ENCODE data around the gene PKIG.

PKIG gene

DNA sequence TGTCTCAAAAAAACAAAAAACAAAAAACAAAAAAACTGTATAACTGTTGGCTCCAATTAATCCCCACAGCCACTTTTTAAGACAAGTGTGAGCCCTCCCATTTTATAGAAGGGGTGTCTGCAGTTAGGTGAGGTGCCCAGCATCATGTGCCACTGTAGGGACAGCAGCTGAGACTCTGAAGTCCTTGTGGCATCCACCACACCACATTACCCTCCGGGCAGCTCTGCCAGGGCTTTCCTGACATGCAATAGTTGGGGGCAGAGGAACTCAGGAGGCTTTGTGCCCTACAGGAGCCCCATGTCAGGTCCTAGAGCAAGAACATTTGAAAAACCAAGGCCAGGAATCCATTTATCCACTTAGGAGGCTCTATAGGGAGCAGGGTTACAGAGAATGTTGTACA lies 17.3 kb downstream of the PKIG start:
- FAIRE-seq = no peak
- TF ChIP-seq PAX5 (IDR thresholded peaks at IDR 0.05; ENCODE audit: insufficient read depth, low read length, severe bottlenecking) (no peak), TAF1 (IDR thresholded peaks at IDR 0.05; ENCODE audit: low read depth, low read length) (no peak), POLR2AphosphoS5 (IDR thresholded peaks at IDR 0.05; ENCODE audit: low read depth, low read length) (no peak), POU2F2 (IDR thresholded peaks at IDR 0.05; ENCODE audit: low read depth, low read length) (no peak), SPI1 (IDR thresholded peaks at IDR 0.05; ENCODE audit: low read depth, low read length) (no peak), POLR2A (IDR thresholded peaks at IDR 0.05; ENCODE audit: low read depth, low read length) (no peak)
- DNase-seq (ENCODE audit: insufficient read length, low spot score) = no peak

DNA sequence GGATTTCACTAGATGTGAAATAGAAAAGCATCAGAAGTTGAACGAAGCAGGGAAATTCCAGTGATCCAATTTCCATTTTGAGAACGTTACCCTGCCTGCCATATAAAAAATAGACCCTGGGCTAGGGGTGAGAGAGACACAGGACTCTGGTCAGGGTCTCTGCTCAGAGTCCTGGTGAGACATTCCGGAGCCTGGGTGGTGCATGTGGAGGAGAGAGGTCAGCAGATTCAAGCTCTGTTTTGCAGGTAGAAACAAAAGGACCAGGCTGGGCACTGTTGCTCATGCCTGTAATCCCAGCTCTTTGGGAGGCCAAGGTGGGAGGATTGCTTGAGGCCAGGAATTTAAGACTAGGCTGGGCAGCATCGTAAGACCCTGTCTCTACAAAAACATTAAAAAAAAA lies 17.9 kb downstream of the PKIG start:
- FAIRE-seq (no peak), DNase-seq (ENCODE audit: insufficient read length, low spot score) (no peak)
- TF ChIP-seq POLR2AphosphoS5 (IDR thresholded peaks at IDR 0.05; ENCODE audit: low read depth, low read length) = no peak
- no peak for TF ChIP-seq TAF1 (IDR thresholded peaks at IDR 0.05; ENCODE audit: low read depth, low read length)
- no peak for TF ChIP-seq POLR2A (IDR thresholded peaks at IDR 0.05; ENCODE audit: low read depth, low read length)
- no peak for TF ChIP-seq POU2F2 (IDR thresholded peaks at IDR 0.05; ENCODE audit: low read depth, low read length)

DNA sequence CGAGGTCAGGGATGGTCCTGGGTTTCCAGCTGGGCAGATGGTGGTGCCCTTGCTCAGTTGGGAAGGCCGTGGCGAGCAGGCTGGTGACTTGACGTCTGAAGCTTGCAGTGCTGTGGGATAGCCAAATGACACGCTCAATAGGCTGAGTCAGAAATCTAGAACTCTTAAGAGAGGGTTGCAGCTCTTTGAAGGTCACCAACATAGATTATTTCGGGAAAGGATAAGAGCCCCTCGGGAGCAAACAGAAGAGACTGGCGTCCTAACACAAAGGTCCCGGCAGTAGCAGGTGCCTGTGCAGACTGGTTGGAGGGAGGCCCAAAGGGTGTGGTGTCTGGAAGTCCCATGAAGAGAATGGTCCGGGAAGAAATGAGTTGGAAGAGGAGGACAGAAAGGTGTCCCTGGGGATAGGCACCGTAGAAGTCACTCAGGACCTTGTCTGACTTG lies 18.4 kb downstream of the PKIG start:
- FAIRE-seq = no peak
- no peak for TF ChIP-seq TAF1 (IDR thresholded peaks at IDR 0.05; ENCODE audit: low read depth, low read length)
- TF ChIP-seq POU2F2 (IDR thresholded peaks at IDR 0.05; ENCODE audit: low read depth, low read length) = no peak
- no peak for TF ChIP-seq POLR2AphosphoS5 (IDR thresholded peaks at IDR 0.05; ENCODE audit: low read depth, low read length)
- no peak for TF ChIP-seq PAX5 (IDR thresholded peaks at IDR 0.05; ENCODE audit: insufficient read depth, low read length, severe bottlenecking)
- TF ChIP-seq SPI1 (IDR thresholded peaks at IDR 0.05; ENCODE audit: low read depth, low read length) = no peak
- no peak for TF ChIP-seq POLR2A (IDR thresholded peaks at IDR 0.05; ENCODE audit: low read depth, low read length)
- DNase-seq (ENCODE audit: insufficient read length, low spot score) = no peak

DNA sequence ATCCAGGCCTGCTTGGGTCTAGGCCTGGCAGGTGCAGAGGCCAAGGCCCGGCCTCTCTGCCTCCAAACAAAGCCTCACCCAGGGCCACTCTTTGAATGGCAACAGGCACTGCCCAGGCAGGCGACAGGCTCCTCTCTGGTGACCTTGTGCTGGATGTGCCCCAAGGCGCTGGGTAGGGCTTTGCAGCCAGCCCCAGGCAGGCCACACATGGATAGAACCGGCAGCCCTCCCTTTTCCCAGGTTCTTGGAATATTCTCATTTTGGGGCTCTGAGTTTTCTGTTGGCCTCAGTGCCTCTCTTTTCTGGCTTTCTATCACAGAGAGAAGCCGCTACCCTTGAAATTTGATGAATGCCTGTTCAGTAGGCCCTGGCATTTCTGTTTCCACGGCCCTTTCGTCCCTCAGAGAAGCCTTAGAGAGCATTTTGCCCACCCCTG lies 18.9 kb downstream of the PKIG start:
- FAIRE-seq = no peak
- no peak for DNase-seq (ENCODE audit: insufficient read length, low spot score)
- TF ChIP-seq POLR2AphosphoS5 (IDR thresholded peaks at IDR 0.05; ENCODE audit: low read depth, low read length) (no peak), SPI1 (IDR thresholded peaks at IDR 0.05; ENCODE audit: low read depth, low read length) (no peak), POU2F2 (IDR thresholded peaks at IDR 0.05; ENCODE audit: low read depth, low read length) (no peak), TAF1 (IDR thresholded peaks at IDR 0.05; ENCODE audit: low read depth, low read length) (no peak), PAX5 (IDR thresholded peaks at IDR 0.05; ENCODE audit: insufficient read depth, low read length, severe bottlenecking) (no peak), POLR2A (IDR thresholded peaks at IDR 0.05; ENCODE audit: low read depth, low read length) (no peak)

DNA sequence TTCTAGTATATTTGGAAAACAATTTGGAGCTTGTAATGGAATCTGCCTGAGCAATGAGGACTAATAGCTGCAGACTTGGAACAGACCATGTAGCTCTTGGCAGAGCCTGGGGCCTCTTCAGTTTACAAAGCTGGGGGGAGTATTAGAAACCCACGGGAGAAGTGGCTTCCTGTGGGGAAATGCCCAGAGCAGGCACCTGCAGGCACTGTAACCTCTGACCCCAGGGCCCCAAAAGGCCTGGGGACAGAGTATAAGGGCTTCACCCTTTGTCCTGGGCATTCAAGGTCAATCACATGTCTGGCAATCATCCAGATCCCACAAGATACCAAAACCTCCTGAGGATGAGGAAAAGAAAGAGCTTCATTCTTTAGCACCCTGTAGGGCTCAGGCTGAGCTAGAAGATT lies 19.4 kb downstream of the PKIG start:
- no peak for DNase-seq (ENCODE audit: insufficient read length, low spot score)
- no peak for FAIRE-seq
- no peak for TF ChIP-seq SPI1 (IDR thresholded peaks at IDR 0.05; ENCODE audit: low read depth, low read length)
- TF ChIP-seq PAX5 (IDR thresholded peaks at IDR 0.05; ENCODE audit: insufficient read depth, low read length, severe bottlenecking) = no peak
- no peak for TF ChIP-seq POLR2AphosphoS5 (IDR thresholded peaks at IDR 0.05; ENCODE audit: low read depth, low read length)
- no peak for TF ChIP-seq TAF1 (IDR thresholded peaks at IDR 0.05; ENCODE audit: low read depth, low read length)
- TF ChIP-seq POLR2A (IDR thresholded peaks at IDR 0.05; ENCODE audit: low read depth, low read length) = no peak
- no peak for TF ChIP-seq POU2F2 (IDR thresholded peaks at IDR 0.05; ENCODE audit: low read depth, low read length)

DNA sequence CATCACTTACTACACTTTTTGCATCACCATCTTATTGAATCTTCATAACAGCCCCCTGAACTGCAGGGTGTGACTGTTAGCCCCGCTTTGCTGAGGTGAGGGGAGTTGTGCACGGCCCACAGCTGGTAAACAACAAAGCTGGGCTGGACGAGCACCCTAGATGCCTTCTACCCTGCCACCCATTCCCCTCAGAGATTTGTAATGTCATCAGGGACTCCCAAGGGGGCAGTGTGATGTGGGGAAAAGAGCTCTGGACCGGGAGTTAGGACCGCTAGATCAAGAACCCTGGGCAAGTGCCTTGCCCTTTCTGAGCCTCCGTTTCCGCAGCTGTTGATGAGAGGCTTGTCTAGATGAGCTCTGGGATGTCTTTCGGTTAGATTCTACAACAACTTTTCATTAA lies 20.9 kb downstream of the PKIG start:
- DNase-seq (ENCODE audit: insufficient read length, low spot score) = no peak
- no peak for FAIRE-seq
- TF ChIP-seq TAF1 (IDR thresholded peaks at IDR 0.05; ENCODE audit: low read depth, low read length) = no peak
- no peak for TF ChIP-seq POLR2AphosphoS5 (IDR thresholded peaks at IDR 0.05; ENCODE audit: low read depth, low read length)
- no peak for TF ChIP-seq POLR2A (IDR thresholded peaks at IDR 0.05; ENCODE audit: low read depth, low read length)
- TF ChIP-seq POU2F2 (IDR thresholded peaks at IDR 0.05; ENCODE audit: low read depth, low read length) = no peak
- TF ChIP-seq PAX5 (IDR thresholded peaks at IDR 0.05; ENCODE audit: insufficient read depth, low read length, severe bottlenecking) = no peak
- TF ChIP-seq SPI1 (IDR thresholded peaks at IDR 0.05; ENCODE audit: low read depth, low read length) = no peak

DNA sequence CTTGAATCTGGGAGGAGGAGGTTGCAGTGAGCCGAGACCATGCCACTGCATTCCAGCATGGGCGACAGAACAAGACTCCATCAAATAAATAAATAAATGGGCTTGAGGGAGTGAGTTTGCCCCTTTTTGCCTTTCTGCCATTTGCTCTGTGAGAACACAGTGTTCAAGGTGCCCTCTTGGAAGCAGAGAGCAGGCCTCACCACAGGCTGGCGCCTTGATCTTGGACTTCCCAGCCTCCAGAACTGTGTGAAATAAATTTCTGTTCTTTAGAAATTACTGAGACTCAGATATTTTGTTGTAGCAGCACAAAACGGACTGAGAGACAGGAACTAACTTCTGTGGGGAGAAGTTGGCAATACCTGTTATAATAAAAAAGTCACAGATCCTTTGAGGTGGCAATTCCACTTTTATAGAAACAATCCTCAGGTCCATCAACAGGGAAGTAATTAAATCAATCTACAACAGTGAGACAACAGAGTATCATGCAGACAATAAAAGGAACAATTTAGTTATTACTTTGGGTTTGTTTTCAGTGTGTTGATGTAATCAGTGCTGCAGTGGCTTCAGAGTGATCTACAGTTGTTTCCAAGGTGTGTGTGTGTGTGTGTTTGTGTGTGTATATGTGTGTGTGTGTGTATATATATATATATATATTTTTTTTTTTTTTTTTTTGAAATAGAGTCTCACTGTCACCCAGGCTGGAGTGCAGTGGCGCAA lies 24.5 kb downstream of the PKIG start:
- no peak for TF ChIP-seq POU2F2 (IDR thresholded peaks at IDR 0.05; ENCODE audit: low read depth, low read length)
- no peak for TF ChIP-seq POLR2A (IDR thresholded peaks at IDR 0.05; ENCODE audit: low read depth, low read length)
- no peak for TF ChIP-seq PAX5 (IDR thresholded peaks at IDR 0.05; ENCODE audit: insufficient read depth, low read length, severe bottlenecking)

DNA sequence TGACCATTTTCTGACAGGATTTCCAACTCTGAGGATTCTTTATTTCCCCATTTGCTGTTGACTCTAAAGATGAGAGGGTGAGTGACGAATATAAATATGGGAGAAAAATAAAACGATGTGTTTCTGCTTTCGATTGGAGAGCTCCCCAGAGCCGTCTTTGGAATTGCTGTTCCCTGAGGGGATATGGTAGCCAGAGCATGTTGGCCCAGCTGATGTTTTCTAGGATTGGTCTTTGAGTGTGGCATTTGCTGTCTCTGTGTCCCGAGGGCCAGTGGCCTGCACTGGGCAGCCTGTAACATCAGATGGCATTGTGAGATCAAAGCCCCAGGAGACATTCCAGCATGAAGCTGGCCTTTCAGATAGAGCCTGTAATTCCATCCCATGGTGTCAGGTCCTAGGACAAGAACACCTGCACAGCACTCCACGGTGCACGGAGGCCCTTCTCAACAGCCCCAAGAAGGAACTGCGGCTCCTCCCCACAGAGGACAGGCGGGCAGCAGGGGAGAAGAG lies 26.7 kb downstream of the PKIG start:
- TF ChIP-seq POLR2AphosphoS5 (IDR thresholded peaks at IDR 0.05; ENCODE audit: low read depth, low read length) (no peak), PAX5 (IDR thresholded peaks at IDR 0.05; ENCODE audit: insufficient read depth, low read length, severe bottlenecking) (no peak), TAF1 (IDR thresholded peaks at IDR 0.05; ENCODE audit: low read depth, low read length) (no peak), POLR2A (IDR thresholded peaks at IDR 0.05; ENCODE audit: low read depth, low read length) (no peak), SPI1 (IDR thresholded peaks at IDR 0.05; ENCODE audit: low read depth, low read length) (no peak), POU2F2 (IDR thresholded peaks at IDR 0.05; ENCODE audit: low read depth, low read length) (no peak)
- no peak for FAIRE-seq
- no peak for DNase-seq (ENCODE audit: insufficient read length, low spot score)

More for the DNA sequence above, 24.5 kb downstream of the PKIG start:
- DNase-seq (ENCODE audit: insufficient read length, low spot score) (no peak), FAIRE-seq (no peak)

DNA sequence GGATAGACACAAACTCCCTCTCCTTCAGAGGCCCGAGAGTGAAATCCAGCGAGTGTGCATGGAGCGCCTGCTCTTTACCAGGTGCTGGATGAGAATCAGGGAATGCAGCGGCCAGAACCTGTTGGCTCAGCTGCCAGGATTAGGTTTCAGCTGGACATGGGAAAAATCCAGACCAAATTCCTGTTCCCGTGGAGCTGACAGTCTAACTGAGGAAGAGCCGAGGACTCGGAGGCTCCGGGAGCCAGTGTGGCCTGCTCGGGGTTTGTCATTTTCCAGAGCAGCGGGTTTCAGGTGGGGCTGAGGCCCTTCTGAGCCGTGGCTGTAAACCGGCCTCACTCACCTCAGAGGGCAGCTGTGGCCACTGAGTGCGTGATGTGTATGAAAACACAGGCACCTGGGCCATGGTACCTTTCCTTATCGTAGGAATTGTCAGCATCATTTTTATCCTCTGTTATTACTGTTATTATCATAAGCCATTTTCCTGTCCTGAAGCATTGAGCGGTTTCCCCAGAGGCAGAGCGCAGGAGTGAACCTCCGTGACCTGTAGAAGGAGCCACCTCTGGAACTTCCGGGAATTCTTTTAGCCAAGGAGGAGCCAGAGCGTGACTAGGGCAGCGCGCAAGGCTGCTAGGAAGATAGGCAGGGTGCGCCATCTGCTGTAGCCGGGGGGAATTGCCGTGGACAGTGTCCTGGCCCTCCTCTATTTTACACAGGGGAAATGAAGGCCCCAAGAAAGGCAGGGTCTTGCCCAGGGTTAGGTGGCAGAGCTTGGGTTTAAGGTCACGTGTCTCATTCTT lies 27.3 kb downstream of the PKIG start:
- peak; percentile 84 for FAIRE-seq

More for the DNA sequence above, 27.3 kb downstream of the PKIG start:
- peak; percentile 60 for DNase-seq (ENCODE audit: insufficient read length, low spot score)
- TF ChIP-seq TAF1 (IDR thresholded peaks at IDR 0.05; ENCODE audit: low read depth, low read length) (no peak), PAX5 (IDR thresholded peaks at IDR 0.05; ENCODE audit: insufficient read depth, low read length, severe bottlenecking) (peak; percentile 95), POLR2AphosphoS5 (IDR thresholded peaks at IDR 0.05; ENCODE audit: low read depth, low read length) (no peak)

Measured in GM12891 (cell line).